Kidney tubule cell (primary cell): Measurements from ENCODE around the gene CHST11.
A peak's percentile ranks its signal among the peaks of the same experiment; 100 is the strongest.
"Not testable (repeated sequence)": the region's sequence is repeated elsewhere in the genome, so short reads cannot be mapped to it uniquely, and the experiment has no call there.

ENCODE experiments used
- DNase-seq: peaks from one replicate; pipeline ENCODE4 v3.0.0-alpha.2; 2018; ENCODE audit warnings: low spot score

The CHST11 gene

GRCh38 chr12:104527653-104528052 is 70.9 kb downstream of the CHST11 start:
- not testable (repeated sequence) for DNase-seq

GRCh38 chr12:104529130-104529874 is 72.6 kb downstream of the CHST11 start:
- peak; percentile 26 for DNase-seq

- DNase-seq = no peak
These were observed 75.9 kb downstream of the CHST11 start for GRCh38 chr12:104532636-104533035.

GRCh38 chr12:104533134-104533533 is 76.4 kb downstream of the CHST11 start:
- no peak for DNase-seq

- DNase-seq = no peak
These were observed 77.6 kb downstream of the CHST11 start for GRCh38 chr12:104534162-104534856.

GRCh38 chr12:104534857-104535248 is 78.1 kb downstream of the CHST11 start:
- DNase-seq = no peak

GRCh38 chr12:104535369-104535768 is 78.6 kb downstream of the CHST11 start:
- no peak for DNase-seq

- no peak for DNase-seq
These were observed 80.1 kb downstream of the CHST11 start for GRCh38 chr12:104536841-104537240.

- DNase-seq = no peak
These were observed 81.3 kb downstream of the CHST11 start for GRCh38 chr12:104538056-104538455.

GRCh38 chr12:104538891-104539462 is 82.2 kb downstream of the CHST11 start:
- no peak for DNase-seq

GRCh38 chr12:104544836-104545235 is 88.1 kb downstream of the CHST11 start:
- DNase-seq = no peak

- no peak for DNase-seq
These were observed 89.8 kb downstream of the CHST11 start for GRCh38 chr12:104546575-104546974.

- DNase-seq = no peak
These were observed 90.5 kb downstream of the CHST11 start for GRCh38 chr12:104547235-104547634.

GRCh38 chr12:104549815-104550480 is 93.2 kb downstream of the CHST11 start:
- peak; percentile 80 for DNase-seq

GRCh38 chr12:104551313-104551931 is 94.7 kb downstream of the CHST11 start:
- DNase-seq = no peak

- no peak for DNase-seq
These were observed 96.7 kb downstream of the CHST11 start for GRCh38 chr12:104553421-104553820.

GRCh38 chr12:104555648-104556047 is 98.9 kb downstream of the CHST11 start:
- peak; percentile 22 for DNase-seq

- no peak for DNase-seq
These were observed 100.9 kb downstream of the CHST11 start for GRCh38 chr12:104557488-104558195.

GRCh38 chr12:104560881-104561280 is 104.1 kb downstream of the CHST11 start:
- no peak for DNase-seq

GRCh38 chr12:104562763-104563162 is 106.0 kb downstream of the CHST11 start:
- DNase-seq = no peak

- not testable (repeated sequence) for DNase-seq
These were observed 107.9 kb downstream of the CHST11 start for GRCh38 chr12:104564662-104565061.
